Spleen (tissue), 7 donors: ENCODE results near the gene TMEM183A.

Source experiments
- POLR2A ChIP-seq, 3 donors: fragments of 450-650 bp; IDR thresholded peaks; one replicate each; pipeline ENCODE4 v1.5.1; 2017; ENCODE audit warnings: antibody characterized with exemption in 3 of 3, mild to moderate bottlenecking in 1 of 3
- TF ChIP-seq, protein P1 (sequence below), 11 experiments: fragments of 200-600 bp in 7 of 11; fragments of 450-650 bp in 4 of 11; sonication (generic) in 4 of 11; IDR thresholded peaks in 8 of 11; conservative IDR thresholded peaks in 3 of 11; 1 replicate in 7 of 11; 2 replicates in 4 of 11; pipeline versions ENCODE4 v1.4.0 to v1.8.0; 2016 to 2021; ENCODE audit warnings: antibody characterized with exemption in 11 of 11, inconsistent platforms in 4 of 11, mild to moderate bottlenecking in 1 of 11
- donor health status: DM: no; HTN: no; CAD: no; lungs with moderate emphysema.
- donor health status: DM: no; HTN: no; CAD: no.
- donor health status: DM: no; HTN: no; CAD: no.

DNA sequence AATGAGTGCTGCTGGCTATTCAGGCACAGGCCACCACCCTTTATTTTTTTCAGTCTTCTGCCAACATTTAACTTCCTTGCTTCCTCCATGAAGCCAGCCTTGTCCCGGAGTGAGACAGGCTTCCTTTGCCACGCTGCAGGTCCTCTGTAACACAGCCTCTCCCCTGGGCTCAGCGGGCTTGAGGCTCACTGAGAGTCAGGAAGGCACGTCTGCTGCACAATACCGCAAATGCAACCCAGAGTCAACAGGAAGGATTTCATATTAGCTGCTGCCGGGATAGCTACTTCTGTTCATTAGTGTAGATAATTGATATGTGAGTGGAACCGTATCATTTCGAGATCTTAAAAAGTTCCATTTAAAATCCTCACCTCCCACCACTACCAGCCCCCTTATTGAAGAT, 56.1 kb downstream of the TMEM183A start:
- TF ChIP-seq, protein P1, sequence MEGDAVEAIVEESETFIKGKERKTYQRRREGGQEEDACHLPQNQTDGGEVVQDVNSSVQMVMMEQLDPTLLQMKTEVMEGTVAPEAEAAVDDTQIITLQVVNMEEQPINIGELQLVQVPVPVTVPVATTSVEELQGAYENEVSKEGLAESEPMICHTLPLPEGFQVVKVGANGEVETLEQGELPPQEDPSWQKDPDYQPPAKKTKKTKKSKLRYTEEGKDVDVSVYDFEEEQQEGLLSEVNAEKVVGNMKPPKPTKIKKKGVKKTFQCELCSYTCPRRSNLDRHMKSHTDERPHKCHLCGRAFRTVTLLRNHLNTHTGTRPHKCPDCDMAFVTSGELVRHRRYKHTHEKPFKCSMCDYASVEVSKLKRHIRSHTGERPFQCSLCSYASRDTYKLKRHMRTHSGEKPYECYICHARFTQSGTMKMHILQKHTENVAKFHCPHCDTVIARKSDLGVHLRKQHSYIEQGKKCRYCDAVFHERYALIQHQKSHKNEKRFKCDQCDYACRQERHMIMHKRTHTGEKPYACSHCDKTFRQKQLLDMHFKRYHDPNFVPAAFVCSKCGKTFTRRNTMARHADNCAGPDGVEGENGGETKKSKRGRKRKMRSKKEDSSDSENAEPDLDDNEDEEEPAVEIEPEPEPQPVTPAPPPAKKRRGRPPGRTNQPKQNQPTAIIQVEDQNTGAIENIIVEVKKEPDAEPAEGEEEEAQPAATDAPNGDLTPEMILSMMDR (IDR thresholded peaks at IDR 0.05 in 8 of 11, conservative IDR thresholded peaks at IDR 0.05 in 3 of 11), result no peak
- TF ChIP-seq POLR2A (IDR thresholded peaks at IDR 0.05), result no peak
